NCI-H146 treated with DMSO at 0.1 percent for 48 hours (cell line): ENCODE results near the gene GID4.
A peak's percentile ranks its signal among the peaks of the same experiment; 100 is the strongest.

ENCODE experiments used
- DNase-seq: peaks from one replicate; lab custom pipeline; 2025; ENCODE audit not compliant: unreplicated experiment; lab: John Stamatoyannopoulos, UW

Gene GID4

DNA sequence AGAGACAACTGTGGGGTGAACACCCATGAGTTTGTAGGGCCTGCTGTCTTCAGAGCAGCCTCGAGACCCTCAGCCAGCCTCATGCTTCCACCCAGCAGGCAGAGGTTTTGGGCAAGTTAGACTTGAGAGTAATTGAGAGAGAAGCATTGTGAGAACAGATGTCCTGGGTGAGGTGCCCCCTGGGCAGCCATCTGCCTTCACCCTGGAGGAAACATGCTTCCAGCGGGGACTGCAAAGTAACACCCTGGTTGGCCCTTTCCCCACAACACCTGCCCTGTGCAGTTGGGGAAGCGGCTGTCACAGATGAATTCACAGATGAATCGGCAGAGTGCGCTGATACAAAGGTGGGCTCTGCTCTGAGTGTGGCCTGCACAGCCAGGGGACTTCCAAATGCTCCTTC, 23.6 kb upstream of the GID4 start:
- DNase-seq, result no peak

- no peak for DNase-seq
Observed at GRCh38 chr17:18016426-18016825, 22.8 kb upstream of the GID4 start.

DNA sequence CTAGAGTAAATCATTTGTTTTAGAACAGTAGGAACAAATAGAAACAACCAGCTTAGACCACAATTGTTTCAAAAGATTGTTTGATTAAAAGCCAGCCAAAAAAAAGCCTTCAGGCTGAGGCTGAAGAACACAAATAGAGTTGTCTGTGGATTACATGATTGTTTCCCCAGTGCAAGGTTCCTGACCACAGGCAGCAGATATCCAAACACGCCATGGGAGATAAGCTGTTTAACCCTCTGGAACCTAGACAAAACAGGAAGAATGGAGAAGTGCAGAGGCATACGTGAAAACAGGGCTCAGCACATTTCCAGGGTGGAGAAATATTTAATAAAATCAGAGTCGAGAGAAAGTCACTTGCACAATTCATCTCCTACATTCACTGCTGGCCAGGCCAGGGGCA, 21.2 kb upstream of the GID4 start:
- DNase-seq, result no peak

GRCh38 chr17:18018411-18018921, 20.7 kb upstream of the GID4 start:
- no peak for DNase-seq

- DNase-seq, result no peak
Observed at GRCh38 chr17:18019838-18020154, 19.4 kb upstream of the GID4 start.

DNA sequence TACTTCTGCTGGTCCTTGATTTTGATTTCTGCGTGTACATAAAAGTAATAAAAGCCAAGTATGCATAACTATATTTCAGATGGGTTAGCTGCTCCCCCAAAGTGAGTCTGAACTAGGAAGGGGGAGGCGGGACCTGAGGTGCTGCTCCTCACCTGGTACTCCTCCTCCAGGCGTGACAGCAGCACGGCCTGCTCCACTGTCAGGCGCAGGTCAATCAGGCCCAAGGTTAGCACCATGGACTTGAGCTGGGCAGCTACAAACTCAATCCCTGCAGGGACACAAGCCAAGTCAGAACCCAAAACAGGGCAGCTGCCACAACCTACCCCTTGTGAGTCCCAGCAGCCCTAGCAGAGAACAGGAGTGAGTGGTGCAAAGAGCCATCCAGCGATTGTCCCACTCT, 18.2 kb upstream of the GID4 start:
- no peak for DNase-seq

DNA sequence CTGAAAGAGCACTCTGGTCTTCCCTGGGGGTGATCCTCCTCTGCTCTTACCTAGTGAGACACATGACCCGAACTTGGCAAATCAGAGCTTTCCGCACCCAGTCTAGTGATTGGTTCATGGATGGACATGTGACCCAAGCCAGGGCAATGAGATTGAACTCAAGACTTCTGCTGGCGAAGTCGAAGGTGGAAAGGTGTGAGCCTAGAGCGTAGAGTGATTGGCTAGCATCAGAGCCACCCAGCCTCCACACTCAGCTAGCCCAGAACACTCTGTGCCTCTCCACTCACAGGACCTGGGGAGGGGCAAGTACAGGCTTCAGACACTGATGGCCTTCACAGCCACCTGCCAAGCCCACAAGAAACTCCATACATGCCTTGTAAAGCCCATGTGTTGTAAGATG, 17.8 kb upstream of the GID4 start:
- no peak for DNase-seq

DNA sequence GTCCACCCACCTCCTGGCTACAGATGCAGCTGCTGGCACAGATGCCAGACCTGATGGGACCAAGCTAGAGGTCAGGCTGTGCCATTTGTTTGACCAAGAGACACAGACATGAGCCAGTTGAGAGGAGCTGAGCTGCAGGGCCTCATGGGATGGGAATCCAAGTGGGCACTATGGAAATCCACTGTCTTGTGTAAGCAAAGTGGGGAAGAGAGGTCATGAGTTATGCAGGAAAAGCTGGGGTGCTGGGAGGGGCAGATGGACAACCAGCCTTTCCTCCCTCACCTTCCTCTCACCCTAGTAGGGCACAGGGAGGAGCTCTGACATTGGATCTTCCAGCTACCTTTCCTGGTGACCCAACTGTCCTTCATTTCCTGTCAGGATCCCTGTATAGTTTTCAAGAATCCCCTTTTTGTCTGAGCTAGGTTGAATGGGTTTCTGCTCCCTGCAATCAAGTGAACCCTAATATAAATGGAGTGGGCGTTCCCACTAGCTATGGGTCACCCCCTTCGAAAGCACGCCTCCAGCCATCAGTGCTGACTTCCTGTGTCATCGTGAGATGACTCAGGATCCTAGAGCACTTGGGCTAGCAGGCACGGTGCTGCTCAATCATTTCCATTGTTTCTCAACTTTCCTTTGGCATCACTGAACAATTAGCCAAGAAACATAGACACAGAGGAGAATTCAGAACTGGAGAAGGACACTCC, 13.8 kb upstream of the GID4 start:
- DNase-seq, result no peak

DNA sequence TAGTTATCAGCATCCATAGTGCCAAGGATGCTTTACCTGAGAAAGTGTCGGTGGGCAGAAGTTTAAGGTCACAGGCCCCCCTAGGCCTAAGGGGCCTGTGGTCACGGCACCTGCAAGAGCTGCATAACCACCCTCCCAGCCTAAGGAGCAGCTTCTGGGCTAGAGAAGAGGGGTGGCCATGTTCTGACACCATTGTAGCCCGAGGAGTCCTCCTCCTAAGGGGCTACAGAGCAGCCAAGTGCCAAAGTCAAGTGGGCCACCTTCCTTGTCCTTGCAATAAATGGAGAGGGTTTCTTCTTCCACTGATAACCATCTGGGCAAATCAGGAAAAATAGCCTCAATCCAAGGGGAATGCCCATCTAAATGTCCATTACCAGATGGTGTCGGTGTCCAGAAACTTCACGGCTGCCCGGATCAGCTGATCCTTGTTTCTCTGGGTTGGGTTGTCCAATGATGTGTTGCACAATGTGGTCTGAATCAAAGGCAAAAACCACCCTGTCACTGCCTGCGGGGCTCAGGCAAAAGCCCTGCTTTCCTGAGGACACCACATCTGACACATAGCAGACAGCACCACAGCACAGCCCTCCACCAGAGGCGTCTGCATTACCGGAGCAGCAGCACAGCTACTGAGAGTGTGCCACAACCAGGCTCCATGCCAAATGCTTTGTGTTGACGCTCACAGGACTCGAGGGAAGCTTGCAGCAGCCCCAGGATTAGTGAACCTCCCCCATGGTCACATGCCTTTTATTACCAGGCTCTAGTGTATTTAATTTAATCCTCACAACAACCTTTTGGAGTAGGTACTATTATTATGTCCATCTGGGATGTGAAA, 13.0 kb upstream of the GID4 start:
- DNase-seq, result no peak

DNA sequence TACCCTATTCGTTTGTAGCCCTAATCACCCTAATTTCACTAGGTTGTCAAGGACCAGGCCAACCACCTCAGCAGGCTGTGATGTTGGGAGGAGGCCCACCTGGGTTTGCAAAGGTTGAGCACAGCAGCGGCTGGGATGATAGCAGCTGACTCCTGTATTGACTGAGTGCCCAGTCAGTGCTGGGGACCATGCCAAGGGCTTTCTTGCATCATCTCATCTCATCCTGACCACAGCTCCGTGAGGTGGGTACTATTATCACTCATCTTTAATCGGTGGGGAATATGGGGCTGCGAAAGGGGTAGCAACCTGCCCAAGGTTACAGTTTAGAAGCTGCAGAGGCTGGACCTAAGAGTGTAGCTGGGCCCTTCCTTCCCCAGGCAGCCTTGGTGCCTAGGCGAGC, 11.9 kb upstream of the GID4 start:
- peak; percentile 29 for DNase-seq

DNA sequence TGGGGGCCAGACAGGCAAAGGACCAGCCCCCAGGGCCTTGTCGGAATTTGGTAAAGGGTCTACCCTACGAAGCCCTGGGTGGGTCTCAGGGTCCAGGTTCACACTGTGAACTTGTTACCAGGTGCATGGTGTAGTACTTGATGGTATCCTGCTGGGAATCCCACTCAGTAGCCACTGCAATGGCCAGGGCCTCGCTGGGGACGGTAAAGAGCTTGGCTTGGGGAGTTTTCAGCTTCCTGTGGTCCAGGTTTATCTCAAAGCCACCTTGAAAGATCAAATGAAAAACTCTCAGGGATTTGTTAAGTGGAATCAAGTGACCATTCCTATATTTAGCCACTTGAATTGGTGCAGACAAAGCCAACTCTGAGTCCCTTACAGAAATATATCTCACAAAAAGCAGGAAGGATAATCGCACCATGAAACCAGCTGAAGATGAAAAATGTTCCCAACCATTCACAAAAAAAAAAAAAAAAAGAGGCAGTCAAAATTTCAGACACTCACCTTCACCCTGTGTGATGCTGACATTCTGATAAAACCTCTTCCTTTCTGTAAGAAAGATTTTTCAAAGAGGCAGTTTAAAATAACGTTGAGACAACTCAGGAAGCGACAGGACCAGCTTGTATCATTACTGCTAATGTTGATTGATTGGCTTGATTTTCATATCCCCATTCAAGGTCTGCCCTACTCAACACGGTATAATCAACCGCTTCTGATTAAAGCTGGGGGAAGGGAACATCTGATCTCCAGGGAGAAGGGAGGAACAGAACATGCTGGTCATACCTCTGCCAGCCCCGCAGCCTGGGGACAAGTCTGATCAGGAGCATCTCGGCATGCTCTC, 10.9 kb upstream of the GID4 start:
- DNase-seq, result peak; percentile 88

DNA sequence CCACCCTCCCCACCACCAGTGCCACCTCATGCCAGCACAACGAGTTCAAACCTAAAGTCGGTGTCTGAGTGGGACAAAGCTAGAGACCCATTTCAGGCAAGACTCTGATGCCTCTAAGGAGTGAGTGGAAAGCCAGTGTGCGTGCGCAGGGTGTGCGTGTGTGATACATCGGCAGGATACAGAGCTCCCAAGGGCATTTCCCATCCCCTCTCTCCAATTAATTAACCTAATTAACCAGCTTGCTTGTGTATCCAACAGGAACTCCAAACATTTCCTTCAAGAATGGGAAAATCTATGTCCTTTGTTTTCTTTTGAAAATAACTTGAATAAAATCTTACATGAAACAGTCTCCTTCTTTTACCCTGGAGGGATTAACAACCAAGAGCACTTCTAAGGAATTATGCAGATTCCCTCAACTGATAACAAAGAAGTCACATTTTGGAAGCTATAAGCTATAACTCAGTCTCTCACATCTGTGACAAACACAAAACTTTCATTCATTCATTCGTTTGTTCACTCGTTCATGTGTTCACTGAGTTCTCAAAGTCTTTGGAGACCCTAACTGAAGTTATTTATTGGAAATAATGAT, 10.2 kb upstream of the GID4 start:
- DNase-seq, result no peak

DNA sequence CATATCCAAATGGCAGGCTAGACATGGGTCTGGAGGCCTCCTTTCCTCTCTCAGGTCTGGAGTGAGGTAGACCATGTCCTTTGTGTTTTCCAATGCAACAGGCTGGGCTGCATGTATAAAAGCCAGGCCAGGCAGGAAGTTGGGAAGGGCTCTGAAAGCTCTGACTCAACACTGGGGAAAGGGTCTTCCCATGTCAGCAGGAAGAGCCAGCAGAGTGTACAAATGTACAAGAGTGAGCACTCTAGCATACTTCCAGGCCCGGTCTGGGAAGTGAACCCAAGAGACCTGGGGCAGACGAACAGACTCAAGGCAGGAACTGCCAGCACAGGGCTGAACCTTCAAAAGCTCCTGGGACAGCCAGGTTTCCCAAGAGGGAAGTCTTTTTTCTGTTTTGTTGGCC, 7.3 kb upstream of the GID4 start:
- DNase-seq, result no peak

- DNase-seq, result peak; percentile 76
Observed at GRCh38 chr17:18033442-18034099, 5.6 kb upstream of the GID4 start.

DNA sequence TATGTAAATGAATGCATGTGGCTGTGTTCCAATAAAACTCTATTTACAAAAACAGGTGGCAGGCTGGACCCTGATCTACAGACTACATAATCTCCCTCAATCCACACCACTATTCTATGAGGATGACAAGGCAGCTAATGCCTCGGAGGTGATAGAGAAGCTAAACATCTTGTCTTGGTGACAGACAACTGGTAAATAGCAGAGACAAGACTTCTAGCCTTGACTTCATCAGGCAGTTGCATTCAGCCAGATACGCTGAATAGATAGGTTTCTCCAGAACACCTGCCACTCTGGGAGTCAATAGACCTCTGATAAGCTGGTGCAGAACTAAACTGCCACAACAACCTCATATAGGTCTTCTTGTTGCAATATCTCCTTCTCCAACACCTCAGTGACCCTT, 3.5 kb upstream of the GID4 start:
- DNase-seq, result no peak

- no peak for DNase-seq
Observed at GRCh38 chr17:18037486-18037885, 1.7 kb upstream of the GID4 start.

DNA sequence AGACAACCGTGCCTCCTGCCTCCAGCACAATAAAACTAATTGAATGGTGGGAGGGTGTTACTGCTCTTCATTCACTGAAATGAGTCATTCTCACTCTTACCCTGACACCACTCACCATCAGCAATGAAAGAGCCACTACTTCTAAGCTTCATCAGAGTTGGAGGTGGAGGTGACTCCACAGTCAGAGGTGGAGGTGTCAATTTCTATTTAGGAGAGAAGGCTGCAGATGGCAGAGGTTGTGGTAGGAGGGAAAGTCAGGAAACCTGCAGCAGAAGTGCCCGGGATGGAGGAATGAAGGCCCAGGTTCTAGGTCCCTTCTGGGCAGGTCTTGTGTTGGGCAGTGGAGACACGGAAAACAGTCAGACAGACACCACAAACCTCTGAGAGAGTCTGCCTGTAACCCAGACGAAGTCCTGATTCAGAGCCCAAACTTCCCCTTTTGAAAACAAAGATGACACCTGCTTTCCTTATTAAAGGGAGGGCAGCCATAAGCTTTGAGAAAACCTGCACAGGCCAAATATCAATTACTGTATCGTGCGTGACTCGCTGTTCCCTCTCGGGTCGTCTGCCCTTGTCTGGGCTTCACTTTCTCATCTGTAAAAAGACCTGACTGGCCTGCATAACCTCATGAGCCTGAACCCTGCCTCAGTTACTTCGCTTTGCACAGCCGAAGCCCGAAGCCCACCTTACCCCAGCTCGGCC, 908 bp upstream of the GID4 start:
- DNase-seq, result no peak

DNA sequence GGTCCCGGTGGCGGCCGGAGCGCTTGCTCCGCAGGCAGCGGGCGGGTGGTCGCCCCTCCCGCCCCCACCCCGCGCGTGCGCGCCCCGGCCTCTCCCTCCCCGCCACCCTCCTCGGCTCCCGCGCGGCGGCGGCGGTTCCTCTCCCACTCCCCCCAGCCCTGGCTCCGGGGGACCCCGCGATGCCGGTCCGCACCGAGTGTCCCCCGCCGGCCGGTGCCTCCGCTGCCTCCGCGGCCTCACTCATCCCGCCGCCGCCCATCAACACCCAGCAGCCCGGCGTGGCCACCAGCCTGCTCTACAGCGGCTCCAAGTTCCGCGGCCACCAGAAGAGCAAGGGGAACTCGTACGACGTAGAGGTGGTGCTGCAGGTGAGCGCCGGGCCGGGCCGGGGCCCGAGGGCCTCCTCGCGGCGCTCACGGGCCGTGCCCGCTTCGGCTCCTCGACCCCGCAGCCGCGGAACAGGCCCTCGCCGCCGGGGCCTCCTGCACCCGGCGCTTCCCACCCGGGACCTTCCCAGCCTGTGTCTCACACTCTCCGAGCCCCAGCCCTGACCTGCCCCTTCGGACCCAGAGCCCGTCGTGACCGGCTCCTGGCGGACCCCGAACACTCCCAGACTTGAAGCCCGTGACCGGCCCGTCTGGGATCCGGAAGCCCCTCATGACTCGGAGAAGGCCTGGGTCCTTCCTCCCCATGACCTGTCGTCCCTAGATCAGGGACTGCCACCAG, 490 bp downstream of the GID4 start:
- no peak for DNase-seq

- DNase-seq, result no peak
Observed at GRCh38 chr17:18040261-18040858, 1.2 kb downstream of the GID4 start.
